ENCODE results near the gene MEF2C.

The MEF2C gene

DNA sequence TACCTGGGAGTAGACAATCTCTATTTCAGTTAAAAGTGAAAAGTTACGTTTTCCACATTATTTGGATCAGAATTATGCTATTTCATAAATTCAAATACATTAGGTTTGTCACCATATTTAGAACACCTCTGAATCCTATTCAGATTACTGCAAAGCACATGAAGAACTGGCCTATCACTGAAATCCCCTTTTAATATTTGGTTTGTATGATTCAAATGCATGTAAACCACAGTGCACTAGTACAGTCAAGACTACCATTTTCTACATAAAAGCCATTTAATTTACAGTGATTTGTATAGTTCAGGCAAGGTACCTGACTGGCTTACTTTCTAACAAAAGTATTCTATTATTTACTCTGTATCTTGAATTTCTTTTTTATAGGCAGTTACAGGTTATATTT lies 212.5 kb downstream of the MEF2C start:
- DNase-seq = no peak

DNA sequence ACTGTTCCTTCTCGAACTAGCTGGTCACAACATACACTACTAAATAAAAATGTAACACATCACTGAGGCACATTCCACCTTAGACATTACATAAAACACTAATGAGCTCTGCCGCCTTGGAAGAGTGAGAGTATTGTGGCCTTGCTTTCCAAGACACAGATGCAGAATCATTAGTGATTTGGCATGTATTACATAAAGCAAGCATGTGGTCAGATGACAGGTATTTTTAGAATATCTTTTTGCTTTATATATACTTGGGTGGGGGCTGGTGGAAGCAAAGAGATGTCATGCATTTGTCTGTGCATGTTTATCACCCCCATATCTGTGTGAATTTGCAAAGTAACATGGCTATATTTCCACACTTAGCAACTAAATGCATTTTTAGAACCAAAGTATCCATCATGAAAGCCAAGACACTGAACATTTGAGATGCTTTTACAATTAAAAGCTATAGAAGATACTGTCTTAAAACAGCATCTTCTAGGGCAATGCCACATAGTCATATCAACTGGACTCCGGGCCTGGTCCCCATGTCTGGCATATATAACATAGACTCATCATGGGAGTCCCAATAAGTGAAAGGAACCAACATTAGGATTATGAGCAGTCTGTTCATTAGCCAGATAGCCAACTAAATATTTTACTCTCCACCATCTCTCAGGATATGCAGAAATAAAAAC lies 213.5 kb downstream of the MEF2C start:
- DNase-seq = no peak

DNA sequence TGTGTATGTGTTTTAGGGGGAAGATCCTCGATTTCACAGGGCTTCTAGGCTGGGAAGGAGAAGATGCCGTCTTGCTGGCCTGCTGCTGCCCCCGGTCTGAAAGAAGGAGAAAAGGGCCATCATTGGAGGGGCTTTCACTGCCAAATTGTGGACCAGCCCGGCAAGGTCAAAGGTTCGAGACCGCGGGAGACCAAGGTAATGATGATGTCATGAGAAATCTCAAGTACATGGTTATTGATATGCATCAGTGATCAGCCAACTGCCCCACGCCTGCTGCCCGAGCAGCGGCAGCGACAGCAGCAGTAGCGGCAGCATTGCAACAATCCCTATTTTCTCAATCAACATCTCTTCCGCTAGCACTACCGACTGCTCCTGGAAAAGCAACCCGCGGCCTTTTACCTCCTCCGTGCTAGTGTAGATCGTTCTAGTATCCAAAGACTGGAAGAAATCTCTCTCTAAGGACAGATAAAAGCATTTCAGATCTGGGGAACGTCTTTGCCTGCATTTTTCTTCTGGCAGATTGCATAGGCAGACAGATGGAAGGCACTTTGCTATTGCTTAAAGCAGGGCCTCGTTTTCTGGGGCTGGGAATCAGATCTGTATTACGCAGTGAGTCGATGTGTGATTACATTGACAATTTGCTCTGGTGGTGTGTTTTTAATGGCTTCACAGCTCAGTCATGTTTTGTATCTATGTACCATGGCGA lies 215.3 kb downstream of the MEF2C start:
- no peak for DNase-seq
